GM12891 (cell line): ENCODE measurements around the gene DUOX2.
"Not testable (repeated sequence)": the region's sequence is repeated elsewhere in the genome, so short reads cannot be mapped to it uniquely, and the experiment has no call there.

Experiments
- DNase-seq: peaks from one replicate; pipeline ENCODE4 v3.0.0; 2011; ENCODE audit warnings: low spot score; ENCODE audit not compliant: insufficient read length
- FAIRE-seq: peaks from 2 replicates; lab custom pipeline; 2011; peaks lifted over from hg19 to GRCh38; lab: Jason Lieb, UNC
- PAX5 ChIP-seq: IDR thresholded peaks from 2 replicates; pipeline ENCODE4 v1.6.1; 2011; ENCODE audit warnings: low read length, moderate library complexity, mild to moderate bottlenecking; ENCODE audit not compliant: insufficient read depth, severe bottlenecking
- POLR2A ChIP-seq: IDR thresholded peaks from 2 replicates; pipeline ENCODE4 v1.6.1; 2011; ENCODE audit warnings: low read depth, low read length, control low read depth
- POLR2AphosphoS5 ChIP-seq: IDR thresholded peaks from 2 replicates; pipeline ENCODE4 v1.6.1; 2011; ENCODE audit warnings: low read depth, low read length, control low read depth
- POU2F2 ChIP-seq: IDR thresholded peaks from 2 replicates; pipeline ENCODE4 v1.6.1; 2011; ENCODE audit warnings: low read depth, mild to moderate bottlenecking, control low read depth, low read length, moderate library complexity
- SPI1 ChIP-seq: IDR thresholded peaks from 2 replicates; pipeline ENCODE4 v1.6.1; 2011; ENCODE audit warnings: low read depth, low read length, control low read depth
- TAF1 ChIP-seq: IDR thresholded peaks from 2 replicates; pipeline ENCODE4 v1.6.1; 2011; ENCODE audit warnings: low read depth, low read length, control low read depth

Gene DUOX2

DNA sequence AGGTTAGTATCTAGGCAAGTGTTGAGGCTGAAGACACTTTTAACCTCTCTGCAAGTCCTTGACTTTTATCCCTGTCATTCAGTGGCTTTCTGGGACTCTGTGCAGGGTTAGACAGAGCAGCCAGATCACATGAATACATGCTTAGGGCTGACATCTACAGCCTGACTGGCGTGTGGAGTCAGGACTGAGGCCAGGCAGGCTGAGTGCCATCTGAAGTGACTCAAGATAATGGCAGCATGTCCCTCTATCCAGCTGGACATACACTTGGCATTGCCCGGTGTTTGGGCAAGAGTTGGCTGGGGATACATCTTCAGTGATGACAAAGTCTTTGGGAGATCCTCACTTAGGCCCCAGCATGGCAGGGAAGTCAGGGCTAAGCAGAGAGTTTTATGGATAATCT lies 22.4 kb downstream of the DUOX2 start:
- no peak for TF ChIP-seq TAF1
- TF ChIP-seq POLR2AphosphoS5, result no peak
- no peak for TF ChIP-seq PAX5
- no peak for TF ChIP-seq POU2F2
- FAIRE-seq, result no peak
- no peak for DNase-seq

DNA sequence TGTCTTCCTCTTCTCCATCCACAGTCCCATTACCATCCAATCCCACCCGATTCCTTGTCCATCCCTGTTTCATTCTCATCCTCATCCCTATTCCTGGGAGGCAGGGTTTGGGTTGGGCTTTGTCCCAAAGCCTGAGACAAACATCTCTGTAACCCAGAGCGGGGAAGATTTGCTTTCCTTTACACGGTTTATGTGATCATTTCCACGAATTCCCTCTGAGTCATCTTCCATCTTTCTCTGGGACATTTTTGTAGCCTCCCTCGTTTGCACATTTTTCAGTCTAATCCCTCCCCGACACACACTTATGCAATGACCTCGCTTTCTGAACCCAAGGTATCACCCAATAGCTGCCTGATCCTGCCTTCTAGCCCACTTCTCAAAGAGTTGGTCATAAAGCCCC lies 22.8 kb downstream of the DUOX2 start:
- no peak for TF ChIP-seq PAX5
- no peak for TF ChIP-seq POLR2AphosphoS5
- no peak for TF ChIP-seq POU2F2
- TF ChIP-seq TAF1, result no peak
- no peak for TF ChIP-seq SPI1
- TF ChIP-seq POLR2A, result no peak
- no peak for DNase-seq

DNA sequence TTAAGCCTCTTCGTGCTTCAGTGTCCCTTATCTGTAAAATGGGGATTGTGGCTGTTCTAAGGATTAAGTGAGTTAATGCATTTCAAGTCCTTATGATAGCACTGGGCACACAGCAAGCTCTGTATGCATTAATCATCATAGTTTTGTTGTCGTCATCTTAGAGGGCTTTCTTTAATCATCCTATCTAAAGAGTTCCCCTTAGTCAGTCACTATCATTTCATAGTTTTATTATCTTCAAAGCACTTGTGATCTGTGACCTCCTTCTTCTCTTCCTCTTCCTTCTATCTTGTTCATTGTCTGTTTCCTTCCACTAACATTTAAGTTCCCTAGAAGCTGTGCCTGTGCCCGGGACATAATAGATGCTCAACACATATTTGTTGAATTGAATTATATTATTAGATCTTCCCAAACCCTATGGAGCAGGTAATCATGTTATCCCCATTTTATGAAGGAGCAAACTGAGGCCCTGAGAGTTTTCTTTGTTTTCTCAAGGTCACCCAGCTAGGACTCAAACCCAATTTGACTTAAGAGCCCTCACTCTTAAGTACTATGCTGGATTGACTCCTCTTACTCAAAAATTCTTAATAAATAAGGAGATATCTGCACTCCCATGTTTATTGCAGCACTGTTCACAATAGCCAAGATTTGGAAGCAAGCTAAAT lies 24.1 kb downstream of the DUOX2 start:
- no peak for DNase-seq
- no peak for TF ChIP-seq TAF1
- no peak for TF ChIP-seq SPI1
- no peak for TF ChIP-seq PAX5
- no peak for TF ChIP-seq POU2F2
- TF ChIP-seq POLR2AphosphoS5, result no peak
- TF ChIP-seq POLR2A, result no peak
- FAIRE-seq, result no peak

More for the DNA sequence above, 22.8 kb downstream of the DUOX2 start:
- no peak for FAIRE-seq

DNA sequence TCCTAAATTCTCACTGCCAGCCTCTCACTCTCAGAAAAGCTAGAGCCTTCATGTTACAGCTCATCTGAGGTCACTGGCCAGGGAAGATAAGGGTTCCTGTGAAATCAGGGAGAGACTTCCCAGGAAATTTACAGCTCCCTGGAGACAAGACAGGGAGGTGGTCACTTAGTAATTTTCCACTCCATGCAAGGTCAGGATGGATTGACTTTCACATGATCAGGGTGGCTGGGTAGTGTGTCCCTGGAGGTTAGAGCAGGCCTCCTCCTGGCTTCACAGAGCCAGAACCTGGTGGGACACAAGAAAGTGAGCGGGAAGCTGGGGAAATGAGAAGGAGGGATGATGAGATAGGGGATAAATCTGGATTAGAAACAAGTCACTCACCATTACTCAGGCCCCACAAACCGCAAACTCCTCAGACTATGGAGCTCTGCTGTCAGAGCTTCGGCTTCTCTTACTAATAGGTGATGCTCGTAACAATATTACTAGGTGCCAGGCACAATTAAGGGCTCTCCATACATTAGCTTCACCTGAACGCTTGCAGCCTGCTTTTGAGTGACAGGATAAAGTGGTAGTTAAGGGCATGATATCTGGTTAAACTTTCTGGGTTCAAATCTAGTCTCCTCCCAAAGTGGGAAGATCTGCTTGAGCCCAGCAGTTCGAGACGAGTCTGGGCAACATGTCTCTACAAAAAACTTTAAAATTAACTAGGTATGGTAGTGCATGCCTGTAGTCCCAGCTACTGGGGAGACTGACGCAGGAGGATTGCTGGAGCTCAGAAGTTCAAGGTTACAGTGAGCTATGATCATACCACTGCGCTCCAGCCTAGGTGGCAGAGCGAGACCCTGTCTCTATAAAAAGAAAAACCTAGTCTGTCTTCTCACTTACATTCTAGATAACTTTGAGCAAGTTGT lies 24.9 kb downstream of the DUOX2 start:
- DNase-seq (no peak), FAIRE-seq (no peak)
- TF ChIP-seq TAF1 (no peak), POLR2A (no peak), SPI1 (no peak), POU2F2 (no peak), PAX5 (no peak)

DNA sequence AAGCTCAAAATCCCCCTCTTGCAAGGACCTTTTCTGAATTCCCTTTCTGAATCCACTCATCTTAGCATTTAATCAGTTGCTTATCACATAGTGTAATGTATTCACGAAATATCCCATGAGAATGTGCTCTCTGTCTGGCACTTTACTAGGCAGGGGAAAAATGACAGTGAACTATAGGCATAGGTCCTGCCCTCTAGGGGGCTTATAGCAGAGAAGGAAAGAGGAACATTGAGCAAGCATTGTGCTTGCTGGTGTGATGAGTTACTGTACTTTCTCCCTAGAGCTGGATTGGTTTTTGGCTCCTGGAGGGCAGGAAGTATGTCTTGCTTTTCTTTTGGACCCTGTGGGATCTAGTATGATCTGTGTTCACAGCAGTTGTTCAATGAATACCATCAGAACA lies 26.5 kb downstream of the DUOX2 start:
- FAIRE-seq, result no peak
- DNase-seq, result no peak
- TF ChIP-seq POLR2A (no peak), POLR2AphosphoS5 (no peak), POU2F2 (no peak), PAX5 (no peak), TAF1 (no peak), SPI1 (no peak)

DNA sequence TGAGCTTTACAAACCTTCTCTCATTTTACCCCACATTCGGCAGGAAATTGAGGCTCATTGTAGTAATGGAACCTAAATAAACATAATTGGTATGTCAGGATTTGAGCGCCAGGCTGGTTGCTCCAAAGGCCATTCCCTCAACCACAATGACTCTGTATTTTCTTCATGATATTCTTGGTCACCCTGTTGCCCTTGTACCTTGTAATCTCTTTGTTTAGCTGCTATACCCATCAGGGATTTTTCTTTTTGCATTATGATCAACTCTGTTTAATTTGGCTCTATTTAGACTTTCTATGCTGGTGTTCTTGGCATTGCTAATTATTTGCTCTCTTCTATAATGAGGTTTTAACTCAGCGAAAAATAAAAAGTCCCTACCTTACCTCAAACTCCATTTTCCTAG lies 29.8 kb downstream of the DUOX2 start:
- TF ChIP-seq POLR2AphosphoS5 (no peak), POLR2A (no peak), POU2F2 (no peak), PAX5 (no peak), SPI1 (no peak)
- DNase-seq (no peak), FAIRE-seq (no peak)

DNA sequence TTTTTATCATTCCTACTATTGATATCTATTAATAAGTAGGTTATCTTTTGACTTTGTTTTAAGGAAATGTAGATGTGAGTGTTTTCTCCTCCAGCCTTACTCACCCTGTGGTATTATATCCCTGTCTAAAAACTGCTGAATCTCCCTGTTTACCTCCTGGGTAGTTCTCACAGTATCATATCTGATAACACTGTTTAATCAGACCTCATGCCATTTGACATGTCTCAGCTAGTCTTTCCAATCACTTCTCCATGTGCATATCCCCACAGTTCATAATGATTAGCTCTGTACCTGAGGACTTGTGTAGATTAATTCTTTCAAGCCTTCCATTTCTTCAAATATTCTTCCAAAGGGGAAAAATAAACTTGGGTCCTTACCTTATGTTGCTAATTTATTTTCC lies 30.7 kb downstream of the DUOX2 start:
- DNase-seq (no peak), FAIRE-seq (no peak)
- TF ChIP-seq SPI1 (no peak), POU2F2 (no peak), PAX5 (no peak), TAF1 (no peak), POLR2AphosphoS5 (no peak), POLR2A (no peak)

DNA sequence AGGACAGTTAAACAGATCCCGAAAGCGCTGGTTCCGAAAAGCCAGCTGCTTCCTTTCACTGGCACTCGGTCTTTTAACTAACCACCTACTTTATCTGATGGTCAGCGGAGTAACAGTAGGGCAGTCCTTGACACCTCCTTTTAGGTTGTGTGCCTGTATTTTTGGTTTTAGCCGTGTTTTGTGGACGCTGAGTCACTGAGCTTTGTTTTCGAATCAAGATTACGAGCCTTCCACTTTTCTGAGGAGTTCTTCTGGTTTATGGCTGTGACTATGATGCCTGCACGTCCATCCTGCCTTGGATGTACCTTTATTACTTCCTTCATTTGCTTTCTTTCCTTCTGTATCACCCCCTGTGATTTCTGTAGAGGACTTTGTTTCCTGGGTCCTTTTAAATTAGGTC lies 31.6 kb downstream of the DUOX2 start:
- not testable (repeated sequence) for FAIRE-seq, DNase-seq

DNA sequence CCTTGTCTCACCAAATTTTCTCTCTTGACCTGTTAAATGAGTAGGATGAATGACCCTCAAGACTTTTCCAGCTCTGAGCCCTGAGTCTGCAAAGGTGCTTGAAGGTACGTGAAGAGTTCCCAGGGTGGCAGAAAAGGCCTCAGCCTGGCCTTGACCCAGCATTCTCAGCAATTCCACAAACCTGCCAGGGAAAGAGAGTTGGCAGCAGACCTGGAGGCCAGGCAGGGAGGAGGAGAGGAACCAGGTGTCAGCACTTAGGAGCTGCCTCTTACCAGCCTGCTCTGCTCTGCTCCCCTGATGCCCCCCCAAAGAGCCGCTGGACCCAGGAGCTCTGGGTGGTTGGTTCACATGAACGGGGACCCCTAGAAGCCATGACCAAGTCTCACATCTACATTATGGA lies 33.4 kb downstream of the DUOX2 start:
- FAIRE-seq, DNase-seq: not testable (repeated sequence)

DNA sequence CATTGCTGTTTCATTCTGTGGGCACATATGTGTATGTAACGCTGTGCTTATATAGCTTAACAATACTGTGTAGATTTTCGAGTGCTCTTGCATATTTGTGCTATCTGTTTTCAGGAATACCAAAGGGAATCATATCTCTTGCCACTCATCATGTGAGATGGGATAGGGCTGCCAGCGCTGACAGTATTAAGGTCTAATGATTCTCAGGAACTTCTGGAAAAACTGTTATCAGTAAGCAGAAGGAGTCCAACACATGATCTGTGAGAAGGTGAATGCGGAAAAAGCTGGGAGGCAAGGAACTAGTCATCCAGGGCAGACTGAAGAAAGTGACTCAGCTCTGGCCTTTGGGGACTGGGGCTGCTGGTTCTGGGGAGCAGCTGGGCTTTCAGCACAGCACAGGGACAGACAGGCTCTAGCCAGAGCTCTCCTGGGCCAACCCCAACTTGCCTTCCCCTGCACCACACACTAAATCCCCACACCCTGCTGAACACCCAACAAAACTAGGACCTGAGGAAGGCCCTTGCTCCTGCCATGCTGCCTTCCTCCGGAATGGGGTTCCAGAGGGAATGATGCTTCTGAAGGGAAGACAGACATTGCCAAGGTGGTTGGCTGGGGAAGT lies 34.2 kb downstream of the DUOX2 start:
- not testable (repeated sequence) for FAIRE-seq, DNase-seq

DNA sequence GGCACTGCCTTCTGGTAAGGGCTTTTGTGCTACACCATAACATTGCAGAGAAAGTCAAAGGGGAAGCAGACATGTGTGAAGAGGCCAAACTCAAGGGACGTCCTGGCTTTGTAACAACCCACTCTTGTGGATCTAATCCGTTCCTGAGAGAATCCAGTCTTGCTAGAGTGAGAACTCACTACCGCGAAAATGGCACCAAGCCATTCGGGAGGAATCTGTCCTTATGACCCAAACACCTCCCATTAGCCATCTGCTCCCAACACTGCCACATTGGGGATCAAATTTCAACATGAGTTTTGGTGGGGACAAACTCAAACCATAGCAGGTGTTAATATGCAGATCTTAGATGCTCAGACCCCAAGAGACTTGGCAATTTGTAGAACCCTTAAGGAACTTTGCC lies 34.8 kb downstream of the DUOX2 start:
- FAIRE-seq, result not testable (repeated sequence)

DNA sequence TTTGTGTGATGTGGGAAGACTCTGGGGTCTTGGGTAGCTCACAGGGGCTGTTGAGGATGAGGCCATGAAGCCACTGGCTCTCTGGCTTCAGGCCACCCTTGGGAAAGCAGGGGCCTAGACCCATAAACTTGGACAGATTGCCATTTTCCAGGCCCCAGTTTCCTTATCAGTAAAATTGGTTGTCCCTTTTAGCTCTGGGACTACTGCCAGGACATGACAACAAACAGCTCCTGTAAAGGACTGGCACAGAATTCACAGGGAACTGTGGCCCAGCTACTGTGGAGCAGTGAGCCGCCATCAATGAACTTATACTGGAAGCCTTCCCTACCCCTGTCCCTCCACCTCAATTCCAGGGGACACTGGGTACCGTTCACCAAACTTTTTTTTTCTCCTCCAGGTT lies 36.6 kb downstream of the DUOX2 start:
- not testable (repeated sequence) for FAIRE-seq, DNase-seq

More for the DNA sequence above, 34.8 kb downstream of the DUOX2 start:
- DNase-seq, result not testable (repeated sequence)

DNA sequence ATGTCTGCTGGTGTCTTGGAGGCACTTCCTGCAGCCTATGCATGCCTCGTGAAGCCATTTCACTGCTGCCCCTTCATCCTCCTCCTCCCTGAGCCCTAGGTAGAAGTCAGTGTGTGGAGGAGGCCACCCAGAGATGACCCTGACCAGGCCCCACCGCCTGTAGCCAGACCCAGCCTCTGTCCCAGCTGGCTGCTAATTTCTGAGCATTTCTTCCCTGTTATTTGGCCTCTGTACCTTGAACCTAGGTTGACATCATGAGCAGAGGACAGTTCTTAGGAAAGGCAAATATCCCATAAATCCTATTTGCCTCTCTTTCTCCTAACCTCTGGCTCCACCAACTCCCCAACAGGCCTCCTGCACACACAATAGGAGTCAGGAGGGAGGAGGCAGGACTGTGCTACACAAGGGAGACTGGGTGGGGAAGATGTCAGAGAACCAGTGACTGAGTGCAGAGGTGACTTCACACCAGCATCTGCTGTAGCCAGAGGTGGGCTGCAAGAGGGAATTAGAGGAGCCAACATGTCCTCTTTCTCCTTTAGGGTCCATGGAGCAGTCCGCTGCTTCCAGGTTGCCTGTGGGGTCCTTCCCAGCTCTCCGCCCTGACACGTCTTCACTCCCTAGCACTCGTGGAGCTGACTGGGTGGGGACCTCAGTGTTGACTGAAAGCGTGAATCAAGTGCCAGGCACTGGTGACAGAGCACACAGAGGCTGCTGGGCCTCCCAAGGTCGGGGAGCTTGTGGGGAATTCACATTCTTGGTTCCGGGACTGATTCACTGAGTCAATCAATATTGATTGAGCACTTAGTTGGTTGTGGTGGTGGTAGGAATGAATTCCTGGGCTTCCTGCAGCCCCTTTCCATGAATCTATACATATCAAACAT lies 38.3 kb downstream of the DUOX2 start:
- not testable (repeated sequence) for FAIRE-seq

DNA sequence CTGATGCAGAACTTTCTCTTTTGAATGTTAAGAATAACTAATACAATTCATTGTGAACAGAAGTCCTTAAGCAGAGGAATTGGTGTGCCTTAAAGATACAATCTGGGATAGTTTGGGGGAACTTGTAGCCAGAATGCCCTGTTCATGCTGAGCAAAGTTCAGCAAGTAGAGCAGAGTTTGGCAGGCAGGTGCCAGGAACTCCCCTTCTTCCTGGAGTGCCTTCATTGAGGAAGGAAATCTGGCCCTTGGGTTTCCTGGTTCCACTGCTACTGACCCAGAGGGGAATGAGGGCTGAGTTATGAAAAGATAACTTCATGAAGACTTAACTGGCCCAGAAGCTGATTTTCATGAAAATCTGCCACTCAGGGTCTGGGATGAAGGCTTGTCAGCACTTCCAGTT lies 40.4 kb downstream of the DUOX2 start:
- not testable (repeated sequence) for FAIRE-seq

More for the DNA sequence above, 38.3 kb downstream of the DUOX2 start:
- not testable (repeated sequence) for DNase-seq

More for the DNA sequence above, 40.4 kb downstream of the DUOX2 start:
- DNase-seq, result not testable (repeated sequence)
